Breast epithelium (tissue), 3 donors: ENCODE measurements around the gene BANF1.

Experiments used
- POLR2A ChIP-seq: fragments of 450-650 bp; IDR thresholded peaks from one replicate; pipeline ENCODE4 v1.6.1; 2016; ENCODE audit warnings: antibody characterized with exemption, mild to moderate bottlenecking, moderate library complexity
- TF ChIP-seq, protein P1 (sequence below), 3 donors: fragments of 450-650 bp; IDR thresholded peaks; one replicate each; pipeline ENCODE4 v1.5.1; 2016 to 2017; ENCODE audit warnings: antibody characterized with exemption in 3 of 3, mild to moderate bottlenecking in 3 of 3, moderate library complexity in 3 of 3

DNA sequence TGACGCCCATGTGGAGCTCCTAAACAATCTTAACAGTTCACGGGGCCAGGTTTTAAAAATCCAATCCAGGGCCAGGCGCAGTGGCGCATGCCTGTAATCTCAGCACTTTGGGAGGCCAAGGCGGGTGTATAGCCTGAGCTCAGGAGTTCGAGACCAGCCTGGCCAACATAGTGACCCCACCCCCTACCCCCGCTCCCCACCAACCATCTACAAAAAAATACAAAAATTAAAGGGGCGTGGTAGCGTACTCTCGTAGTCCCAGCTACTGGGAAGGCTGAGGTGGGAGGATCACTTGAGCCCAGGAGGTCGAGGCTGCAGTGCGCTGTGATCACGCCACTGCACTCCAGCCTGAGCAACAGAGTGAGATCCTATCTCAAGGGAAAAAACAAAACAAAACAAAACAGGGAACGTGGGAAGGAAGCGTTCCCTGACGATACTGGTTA lies 41.5 kb upstream of the BANF1 start:
- TF ChIP-seq, protein P1, sequence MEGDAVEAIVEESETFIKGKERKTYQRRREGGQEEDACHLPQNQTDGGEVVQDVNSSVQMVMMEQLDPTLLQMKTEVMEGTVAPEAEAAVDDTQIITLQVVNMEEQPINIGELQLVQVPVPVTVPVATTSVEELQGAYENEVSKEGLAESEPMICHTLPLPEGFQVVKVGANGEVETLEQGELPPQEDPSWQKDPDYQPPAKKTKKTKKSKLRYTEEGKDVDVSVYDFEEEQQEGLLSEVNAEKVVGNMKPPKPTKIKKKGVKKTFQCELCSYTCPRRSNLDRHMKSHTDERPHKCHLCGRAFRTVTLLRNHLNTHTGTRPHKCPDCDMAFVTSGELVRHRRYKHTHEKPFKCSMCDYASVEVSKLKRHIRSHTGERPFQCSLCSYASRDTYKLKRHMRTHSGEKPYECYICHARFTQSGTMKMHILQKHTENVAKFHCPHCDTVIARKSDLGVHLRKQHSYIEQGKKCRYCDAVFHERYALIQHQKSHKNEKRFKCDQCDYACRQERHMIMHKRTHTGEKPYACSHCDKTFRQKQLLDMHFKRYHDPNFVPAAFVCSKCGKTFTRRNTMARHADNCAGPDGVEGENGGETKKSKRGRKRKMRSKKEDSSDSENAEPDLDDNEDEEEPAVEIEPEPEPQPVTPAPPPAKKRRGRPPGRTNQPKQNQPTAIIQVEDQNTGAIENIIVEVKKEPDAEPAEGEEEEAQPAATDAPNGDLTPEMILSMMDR (IDR thresholded peaks at IDR 0.05): no peak
- TF ChIP-seq POLR2A: no peak
